Trophoblast cell (in vitro differentiated cells and primary cell): ENCODE data around the gene TLR9.

Experiments
- DNase-seq, 2 donors: peaks; one replicate each; pipeline ENCODE4 v3.0.0-alpha.2; 2016
- H2AFZ ChIP-seq: 2 replicates; pipeline ENCODE4 v1.6.1; 2013; ENCODE audit warnings: low read length, moderate library complexity, mild to moderate bottlenecking; ENCODE audit not compliant: insufficient read depth, poor library complexity
- H2AK5ac ChIP-seq: 2 replicates; pipeline ENCODE4 v1.6.1; 2013; ENCODE audit warnings: mild to moderate bottlenecking, low read length
- H2BK120ac ChIP-seq: 2 replicates; pipeline ENCODE4 v1.6.1; 2013; ENCODE audit warnings: low read length, mild to moderate bottlenecking, moderate library complexity; ENCODE audit not compliant: insufficient read depth, poor library complexity
- H2BK12ac ChIP-seq: 2 replicates; pipeline ENCODE4 v1.6.1; 2013; ENCODE audit warnings: mild to moderate bottlenecking, low read length, moderate library complexity
- H2BK5ac ChIP-seq: 2 replicates; pipeline ENCODE4 v1.6.1; 2013; ENCODE audit warnings: low read length, low read depth, moderate library complexity, mild to moderate bottlenecking; ENCODE audit not compliant: poor library complexity
- H3K14ac ChIP-seq: 2 replicates; pipeline ENCODE4 v1.6.1; 2013; ENCODE audit warnings: mild to moderate bottlenecking, low read length
- H3K18ac ChIP-seq: 2 replicates; pipeline ENCODE4 v1.6.1; 2013; ENCODE audit warnings: mild to moderate bottlenecking, low read length
- H3K23ac ChIP-seq: 2 replicates; pipeline ENCODE4 v1.6.1; 2013; ENCODE audit warnings: low read length
- H3K27ac ChIP-seq: 2 replicates; pipeline ENCODE4 v1.5.1; 2013; ENCODE audit warnings: low read depth, mild to moderate bottlenecking, inconsistent platforms, low read length, moderate library complexity
- H3K27me3 ChIP-seq: 2 replicates; pipeline ENCODE4 v1.6.1; 2013; ENCODE audit warnings: inconsistent platforms, mild to moderate bottlenecking, low read length, moderate library complexity; ENCODE audit not compliant: insufficient read depth
- H3K36me3 ChIP-seq, 2 experiments: 1 replicate in 1 of 2; 2 replicates in 1 of 2; pipeline ENCODE4 v1.6.1; 2013; ENCODE audit warnings: low read length in 2 of 2, mild to moderate bottlenecking in 2 of 2, moderate library complexity in 1 of 2; ENCODE audit not compliant: insufficient read depth in 2 of 2, control insufficient read depth in 1 of 2
- H3K4ac ChIP-seq: 2 replicates; pipeline ENCODE4 v1.6.1; 2013; ENCODE audit warnings: low read depth, mild to moderate bottlenecking, low read length, moderate library complexity
- H3K4me1 ChIP-seq, 2 experiments: 1 replicate in 1 of 2; 2 replicates in 1 of 2; pipeline ENCODE4 v1.6.1; 2013; ENCODE audit warnings: low read length in 2 of 2, mild to moderate bottlenecking in 2 of 2, moderate library complexity in 1 of 2; ENCODE audit not compliant: insufficient read depth in 2 of 2, control insufficient read depth in 1 of 2
- H3K4me2 ChIP-seq: 2 replicates; pipeline ENCODE4 v1.6.1; 2013; ENCODE audit warnings: inconsistent platforms, mild to moderate bottlenecking, low read length, moderate library complexity
- H3K4me3 ChIP-seq: 2 replicates; pipeline ENCODE4 v1.5.1; 2013; ENCODE audit warnings: mild to moderate bottlenecking, low read depth, low read length, inconsistent platforms
- H3K79me1 ChIP-seq: one replicate; pipeline ENCODE4 v1.6.1; 2013; ENCODE audit warnings: low read length
- H3K79me2 ChIP-seq: 2 replicates; pipeline ENCODE4 v1.6.1; 2013; ENCODE audit warnings: low read length, mild to moderate bottlenecking; ENCODE audit not compliant: control insufficient read depth, insufficient read depth, poor library complexity
- H3K9ac ChIP-seq: 2 replicates; pipeline ENCODE4 v1.6.1; 2013; ENCODE audit warnings: mild to moderate bottlenecking, low read length
- H3K9me3 ChIP-seq: 2 replicates; pipeline ENCODE4 v1.6.1; 2013; ENCODE audit warnings: low read depth, mild to moderate bottlenecking, control low read depth, inconsistent platforms, low read length; ENCODE audit not compliant: insufficient read depth
- H4K12ac ChIP-seq: 2 replicates; pipeline ENCODE4 v1.6.1; 2013; ENCODE audit warnings: low read depth, mild to moderate bottlenecking, low read length, moderate library complexity
- H4K8ac ChIP-seq: 2 replicates; pipeline ENCODE4 v1.6.1; 2013; ENCODE audit warnings: low read depth, mild to moderate bottlenecking, low read length, moderate library complexity
- H4K91ac ChIP-seq: one replicate; pipeline ENCODE4 v1.6.1; 2013; ENCODE audit warnings: low read depth, mild to moderate bottlenecking, low read length, moderate library complexity
- WGBS: extraction: QIAGEN DNeasy Blood & Tissue Kit; methylation state at CpG from one replicate; pipeline ENCODE4 v1.1.7; 2013; ENCODE audit warnings: missing lambda C conversion rate; ENCODE audit not compliant: insufficient read length, insufficient coverage; ENCODE audit errors: extremely low coverage; 5-methylcytosine and 5-hydroxymethylcytosine counted together

The TLR9 gene

GRCh38 chr3:52270252-52270754 is 44.9 kb upstream of the TLR9 start:
- no peaks in the 10 kb centered on the region for H3K79me1 ChIP-seq

GRCh38 chr3:52269776-52270175 is 44.3 kb upstream of the TLR9 start:
- Histone ChIP-seq H3K9me3 (no peaks in the 10 kb centered on the region), H2BK120ac (no peak overlapping the region), H3K4ac (no peak overlapping the region), H3K4me2 (no peak overlapping the region), H4K12ac (no peak overlapping the region), H3K27ac (no peak overlapping the region), H3K79me1 (no peaks in the 10 kb centered on the region), H3K4me1 (peaks cover 4 to 8% of the 10 kb centered on the region in 2 experiments), H4K8ac (no peak overlapping the region), H3K4me3 (no peak overlapping the region), H2AFZ (no peak overlapping the region), H3K36me3 (peaks cover 26 to 31% of the 10 kb centered on the region in 2 experiments), H3K79me2 (peaks cover 9% of the 10 kb centered on the region), H3K18ac (no peak overlapping the region), H3K23ac (no peak overlapping the region), H3K14ac (no peak overlapping the region), H2BK12ac (no peak overlapping the region), H4K91ac (no peak overlapping the region), H2BK5ac (no peak overlapping the region), H3K27me3 (no peaks in the 10 kb centered on the region), H2AK5ac (no peak overlapping the region), H3K9ac (no peak overlapping the region)
- DNase-seq = no peak
- no CpG with 5 or more reads among the region's 3 CpGs for WGBS

More at GRCh38 chr3:52270252-52270754, 44.9 kb upstream of the TLR9 start:
- no peak overlapping the region for H3K14ac ChIP-seq
- peaks cover 4 to 6% of the 10 kb centered on the region in 2 experiments for H3K4me1 ChIP-seq
- no peak overlapping the region for H4K91ac ChIP-seq
- H4K8ac ChIP-seq = no peak overlapping the region
- H4K12ac ChIP-seq = no peak overlapping the region
- H3K4me2 ChIP-seq = no peak overlapping the region
- H3K23ac ChIP-seq = no peak overlapping the region
- no peak overlapping the region for H2AK5ac ChIP-seq
- H2AFZ ChIP-seq = no peak overlapping the region
- H3K27ac ChIP-seq = no peak overlapping the region
- no CpG with 5 or more reads among the region's 9 CpGs for WGBS
- H2BK120ac ChIP-seq = no peak overlapping the region
- no peaks in the 10 kb centered on the region for H3K27me3 ChIP-seq
- no peak overlapping the region for H2BK5ac ChIP-seq
- H3K4ac ChIP-seq = no peak overlapping the region
- no peaks in the 10 kb centered on the region for H3K9me3 ChIP-seq
- H3K9ac ChIP-seq = no peak overlapping the region
- H3K79me2 ChIP-seq = peaks cover 9% of the 10 kb centered on the region
- no peak overlapping the region for H3K18ac ChIP-seq
- no peak for DNase-seq
- no peak overlapping the region for H3K4me3 ChIP-seq
- H3K36me3 ChIP-seq = peaks cover 26 to 30% of the 10 kb centered on the region in 2 experiments
- no peak overlapping the region for H2BK12ac ChIP-seq

- Histone ChIP-seq H3K27ac (no peak overlapping the region), H4K8ac (no peak overlapping the region), H3K4me3 (no peak overlapping the region), H3K14ac (no peak overlapping the region), H3K18ac (no peak overlapping the region), H3K27me3 (no peaks in the 10 kb centered on the region), H3K36me3 (peaks cover 27 to 43% of the 10 kb centered on the region in 2 experiments), H3K4ac (no peak overlapping the region), H2BK12ac (no peak overlapping the region), H2BK5ac (no peak overlapping the region), H2AK5ac (no peak overlapping the region), H3K4me2 (no peak overlapping the region), H3K4me1 (peaks cover 4 to 8% of the 10 kb centered on the region in 2 experiments), H3K9ac (no peak overlapping the region), H3K79me1 (no peaks in the 10 kb centered on the region), H4K12ac (no peak overlapping the region), H2AFZ (no peak overlapping the region), H3K9me3 (no peaks in the 10 kb centered on the region), H4K91ac (no peak overlapping the region), H2BK120ac (no peak overlapping the region), H3K79me2 (peaks cover 3% of the 10 kb centered on the region), H3K23ac (no peak overlapping the region)
- no CpG with 5 or more reads among the region's 7 CpGs for WGBS
- peak; percentile 43 to 76 for DNase-seq
Measured at GRCh38 chr3:52268036-52268435, 42.6 kb upstream of the TLR9 start.

- no CpG with 5 or more reads among the region's 6 CpGs for WGBS
- Histone ChIP-seq H3K27ac (no peak overlapping the region), H3K4me1 (peaks cover 4 to 8% of the 10 kb centered on the region in 2 experiments)
Measured at GRCh38 chr3:52265387-52265786, 39.9 kb upstream of the TLR9 start.

More at GRCh38 chr3:52265387-52265786, 39.9 kb upstream of the TLR9 start:
- no peaks in the 10 kb centered on the region for H3K9me3 ChIP-seq
- no peak overlapping the region for H3K9ac ChIP-seq
- H2BK5ac ChIP-seq = no peak overlapping the region
- no peak overlapping the region for H2AK5ac ChIP-seq
- H2BK12ac ChIP-seq = no peak overlapping the region
- H2BK120ac ChIP-seq = no peak overlapping the region
- H3K79me2 ChIP-seq = peaks cover 4% of the 10 kb centered on the region
- H2AFZ ChIP-seq = no peak overlapping the region
- H4K91ac ChIP-seq = no peak overlapping the region
- H3K27me3 ChIP-seq = no peaks in the 10 kb centered on the region
- H3K4me2 ChIP-seq = no peak overlapping the region
- no peak overlapping the region for H3K23ac ChIP-seq
- H3K4ac ChIP-seq = no peak overlapping the region
- no peaks in the 10 kb centered on the region for H3K79me1 ChIP-seq
- H3K36me3 ChIP-seq = peaks cover 31 to 52% of the 10 kb centered on the region in 2 experiments
- no peak overlapping the region for H3K14ac ChIP-seq
- no peak overlapping the region for H3K4me3 ChIP-seq
- no peak overlapping the region for H4K12ac ChIP-seq
- peak; percentile 39 to 78 for DNase-seq
- no peak overlapping the region for H3K18ac ChIP-seq
- no peak overlapping the region for H4K8ac ChIP-seq
